ENCODE measurements around the gene TMPRSS6. TPM values are rescaled to one million over a fixed set of nuclear protein-coding genes. Genes with fewer than 3 reads are reported as not detected.

TMPRSS6 gene
- not detected for total RNA-seq

GRCh38 chr22:37109242-37109917 lies at the start of gene TMPRSS6:
Gene TMPRSS6 (minus strand): TSS chr22:37109713. CDS start chr22:37103417, 6,296 bp downstream.

DNA sequence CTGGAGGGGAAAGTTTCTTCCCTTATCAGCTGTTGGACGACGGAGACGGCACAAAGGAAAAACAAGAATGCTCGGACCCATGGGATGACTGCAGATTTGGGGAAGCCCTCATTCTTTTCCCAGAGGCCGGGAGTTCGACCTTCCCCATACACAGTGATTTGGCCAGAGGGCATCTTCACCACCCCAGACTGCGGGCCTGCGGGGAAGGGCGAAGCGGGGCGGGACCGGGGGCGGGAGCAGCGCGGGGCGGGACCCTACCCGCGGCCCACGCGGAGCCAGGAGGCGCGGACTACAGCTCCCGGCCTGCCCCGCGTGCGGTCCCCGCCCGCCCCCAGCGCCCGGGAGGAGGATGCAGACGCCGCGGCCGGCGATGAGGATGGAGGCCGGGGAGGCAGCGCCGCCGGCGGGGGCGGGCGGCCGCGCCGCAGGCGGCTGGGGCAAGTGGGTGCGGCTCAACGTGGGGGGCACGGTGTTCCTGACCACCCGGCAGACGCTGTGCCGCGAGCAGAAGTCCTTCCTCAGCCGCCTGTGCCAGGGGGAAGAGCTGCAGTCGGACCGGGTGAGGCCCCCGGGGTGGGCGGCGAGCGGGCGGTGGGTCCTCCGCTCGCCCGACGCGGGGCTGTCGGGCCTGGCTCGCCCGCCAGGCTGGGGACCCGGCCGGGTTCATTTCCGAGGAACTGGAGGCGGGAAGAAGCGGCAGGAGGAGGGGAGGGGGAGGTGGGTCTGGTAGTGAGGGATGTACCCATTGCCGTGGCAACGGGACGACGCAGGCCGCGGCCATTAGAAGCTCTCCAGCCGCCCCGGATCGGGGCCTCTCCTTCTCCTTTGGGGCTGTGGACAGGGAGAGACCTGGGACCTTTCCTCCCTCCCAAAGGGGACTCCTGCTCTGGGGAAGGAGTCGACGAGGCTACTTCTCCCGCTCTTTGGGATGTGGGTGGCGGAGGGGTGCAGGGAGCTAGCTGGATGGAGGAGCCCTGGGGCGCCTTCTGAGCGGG lies 57.8 kb downstream of the TMPRSS6 start, which contains the start of gene KCTD17:
Gene KCTD17 (plus strand): TSS at position 352 of the 995 bp plus-strand sequence. CDS start 19 bp downstream, at position 371.

GRCh38 chr22:37019309-37020191 lies 90.0 kb downstream of the TMPRSS6 start, which contains the start of the genes MPST and TST:
Gene MPST (plus strand): TSS chr22:37019742. CDS start chr22:37019837, 95 bp downstream.
Gene TST (minus strand): TSS chr22:37019447. CDS start chr22:37018732, 715 bp downstream.

Other genes with a start within 250 kb of the TMPRSS6 start
- gene NCF4, start 248.7 kb downstream of the TMPRSS6 start, total RNA-seq, result 5.1 TPM
- 2.9 TPM for gene CSF2RB, start 196.1 kb downstream of the TMPRSS6 start, total RNA-seq
- gene TST, start 90.3 kb downstream of the TMPRSS6 start, total RNA-seq, result 16.0 TPM
- gene MPST, start 90.0 kb downstream of the TMPRSS6 start, total RNA-seq, result 33.3 TPM
- gene KCTD17, start 58.0 kb downstream of the TMPRSS6 start, total RNA-seq, result 34.6 TPM
- gene IL2RB, start 40.2 kb upstream of the TMPRSS6 start, total RNA-seq, result 1.9 TPM
- 18.4 TPM for gene C1QTNF6, start 78.5 kb upstream of the TMPRSS6 start, total RNA-seq
- 0.11 TPM for gene SSTR3, start 102.8 kb upstream of the TMPRSS6 start, total RNA-seq
- gene RAC2, start 134.6 kb upstream of the TMPRSS6 start, total RNA-seq, result 1.3 TPM
- 9.8 TPM for gene CYTH4, start 172.8 kb upstream of the TMPRSS6 start, total RNA-seq

Data from camera-type eye (tissue), 1 donor.